ENCODE measurements around the gene RBM47.

The RBM47 gene

GRCh38 chr4:40586729-40587128 is 42.9 kb downstream of the RBM47 start:
- no peak for DNase-seq (ENCODE audit: low read depth)

GRCh38 chr4:40586034-40586433 is 43.6 kb downstream of the RBM47 start:
- DNase-seq (ENCODE audit: low read depth), result no peak

GRCh38 chr4:40585201-40585799 is 44.4 kb downstream of the RBM47 start:
- DNase-seq (ENCODE audit: low read depth), result no peak

- DNase-seq (ENCODE audit: low read depth), result no peak
These were observed 45.0 kb downstream of the RBM47 start for GRCh38 chr4:40584517-40585141.

- DNase-seq (ENCODE audit: low read depth), result no peak
These were observed 45.7 kb downstream of the RBM47 start for GRCh38 chr4:40583850-40584439.

- no peak for DNase-seq (ENCODE audit: low read depth)
These were observed 47.3 kb downstream of the RBM47 start for GRCh38 chr4:40582413-40582812.

GRCh38 chr4:40581254-40582140 is 48.2 kb downstream of the RBM47 start:
- DNase-seq (ENCODE audit: low read depth), result no peak

- no peak for DNase-seq (ENCODE audit: low read depth)
These were observed 49.7 kb downstream of the RBM47 start for GRCh38 chr4:40579983-40580382.

- DNase-seq (ENCODE audit: low read depth), result no peak
These were observed 51.9 kb downstream of the RBM47 start for GRCh38 chr4:40577588-40578253.

- DNase-seq (ENCODE audit: low read depth), result no peak
These were observed 52.8 kb downstream of the RBM47 start for GRCh38 chr4:40576651-40577480.

GRCh38 chr4:40575846-40576245 is 53.8 kb downstream of the RBM47 start:
- DNase-seq (ENCODE audit: low read depth), result no peak

- no peak for DNase-seq (ENCODE audit: low read depth)
These were observed 55.9 kb downstream of the RBM47 start for GRCh38 chr4:40573593-40574311.

GRCh38 chr4:40572692-40573310 is 56.9 kb downstream of the RBM47 start:
- no peak for DNase-seq (ENCODE audit: low read depth)

GRCh38 chr4:40571208-40571607 is 58.5 kb downstream of the RBM47 start:
- no peak for DNase-seq (ENCODE audit: low read depth)

- DNase-seq (ENCODE audit: low read depth), result no peak
These were observed 59.2 kb downstream of the RBM47 start for GRCh38 chr4:40570348-40571077.

- DNase-seq (ENCODE audit: low read depth), result no peak
These were observed 64.7 kb downstream of the RBM47 start for GRCh38 chr4:40564815-40565483.

GRCh38 chr4:40564004-40564403 is 65.7 kb downstream of the RBM47 start:
- no peak for DNase-seq (ENCODE audit: low read depth)

GRCh38 chr4:40563401-40563800 is 66.3 kb downstream of the RBM47 start:
- DNase-seq (ENCODE audit: low read depth), result no peak

GRCh38 chr4:40562681-40563080 is 67.0 kb downstream of the RBM47 start:
- no peak for DNase-seq (ENCODE audit: low read depth)

Data from activated gamma-delta T cell treated with anti-CD3 and anti-CD28 coated beads, Interleukin-2, amount 50 U/mL, for 16 hours (primary cell).